GM18861 (cell line): ENCODE data around the gene PDZRN3.

Experiments used
- ATAC-seq: cut with Tn5 transposase; IDR thresholded peaks from one replicate; pipeline ENCODE4 v1.9.1; 2021; ENCODE audit not compliant: unreplicated experiment

Gene PDZRN3

GRCh38 chr3:73623346-73623745, 1.4 kb downstream of the PDZRN3 start:
- no peak for ATAC-seq

DNA sequence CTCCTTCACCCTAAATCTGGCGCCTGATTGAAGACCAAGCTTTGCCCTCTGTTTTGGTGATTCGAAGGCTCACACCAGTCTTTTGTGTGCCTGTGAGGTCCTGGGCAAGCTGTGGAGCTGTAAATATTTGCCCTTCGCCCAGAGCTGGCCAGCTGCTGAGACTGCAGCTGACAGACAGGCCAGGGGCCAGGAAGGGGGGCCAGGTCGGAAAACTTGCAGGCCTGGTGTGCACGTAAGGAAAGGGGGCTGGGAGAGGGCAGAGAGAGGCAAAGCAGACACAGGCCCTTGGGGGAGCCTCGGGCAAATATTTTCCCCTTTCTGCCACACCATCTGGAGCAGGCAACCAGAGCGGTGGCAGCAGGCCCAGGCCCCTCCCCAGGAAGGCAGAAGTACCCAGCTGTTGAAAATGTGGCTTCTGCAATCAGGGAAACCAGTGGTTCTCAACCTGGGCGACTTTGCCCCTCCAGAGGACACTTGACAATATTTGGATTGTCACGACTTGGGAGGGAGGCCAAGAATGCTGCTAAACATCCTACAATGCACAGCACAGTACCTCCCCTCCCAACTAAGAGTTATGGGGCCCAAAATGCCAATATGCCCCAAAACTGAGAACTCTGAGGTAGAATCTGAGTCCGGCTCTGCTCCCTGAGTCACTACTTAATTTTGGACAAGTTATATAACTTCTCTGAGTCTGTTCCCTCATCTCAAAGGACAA, 2.5 kb downstream of the PDZRN3 start:
- ATAC-seq = no peak

GRCh38 chr3:73621388-73621787, 3.4 kb downstream of the PDZRN3 start:
- no peak for ATAC-seq

DNA sequence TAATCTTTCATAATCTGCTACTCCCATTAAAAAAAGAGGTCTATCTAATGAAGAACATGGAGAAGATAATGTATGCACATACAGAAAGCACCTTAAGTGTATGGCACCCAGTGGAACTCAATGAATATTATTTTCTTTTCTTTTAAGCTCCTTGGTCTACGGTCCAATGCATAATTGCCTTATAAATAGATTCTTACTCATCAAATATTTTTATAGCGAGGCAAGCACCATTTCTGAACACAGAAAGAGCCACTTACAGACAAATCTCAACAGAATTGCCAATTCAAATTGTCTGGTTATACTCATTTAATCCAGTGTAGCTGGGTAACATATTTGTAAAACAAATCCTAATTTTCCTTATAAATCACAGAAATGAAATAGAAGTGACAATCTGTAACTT, 6.3 kb downstream of the PDZRN3 start:
- no peak for ATAC-seq

DNA sequence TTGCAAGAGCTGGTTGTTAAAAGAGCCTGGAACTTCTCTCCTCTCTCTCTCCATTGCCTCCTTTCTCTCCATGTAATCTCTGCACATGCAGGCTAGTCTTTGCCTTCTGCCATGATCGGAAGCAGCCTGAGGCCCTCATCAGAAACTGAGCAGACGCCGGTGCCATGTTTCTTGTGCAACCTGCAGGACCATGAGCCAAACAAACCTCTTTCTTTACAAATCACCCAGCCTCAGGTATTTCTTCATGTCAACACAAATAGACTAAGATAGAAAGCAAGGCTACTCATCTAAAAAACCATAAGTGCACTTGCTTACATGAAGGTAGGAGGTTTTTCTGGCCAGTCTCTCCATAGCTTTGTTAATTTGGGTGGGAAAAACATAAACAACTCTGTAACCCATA, 8.7 kb downstream of the PDZRN3 start:
- no peak for ATAC-seq

DNA sequence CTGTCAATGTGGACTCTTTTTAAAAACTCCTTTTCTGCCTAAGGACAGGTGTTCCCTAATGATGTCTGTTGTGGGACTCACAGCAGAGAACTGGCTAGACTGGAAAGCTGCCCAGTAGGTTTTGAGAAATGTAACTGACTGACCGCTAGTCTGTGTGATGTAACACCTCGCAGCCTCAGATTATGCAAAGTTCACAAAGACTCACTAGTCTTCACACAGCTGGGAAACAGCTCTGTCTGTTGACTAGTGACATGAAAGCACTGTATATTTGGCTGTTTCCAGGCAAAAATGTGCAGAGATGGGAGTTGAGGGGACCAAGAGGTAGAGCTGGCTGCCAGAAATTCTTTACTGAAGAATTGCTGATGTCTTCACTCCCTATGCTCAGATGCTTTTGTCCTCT, 10.3 kb downstream of the PDZRN3 start:
- no peak for ATAC-seq

DNA sequence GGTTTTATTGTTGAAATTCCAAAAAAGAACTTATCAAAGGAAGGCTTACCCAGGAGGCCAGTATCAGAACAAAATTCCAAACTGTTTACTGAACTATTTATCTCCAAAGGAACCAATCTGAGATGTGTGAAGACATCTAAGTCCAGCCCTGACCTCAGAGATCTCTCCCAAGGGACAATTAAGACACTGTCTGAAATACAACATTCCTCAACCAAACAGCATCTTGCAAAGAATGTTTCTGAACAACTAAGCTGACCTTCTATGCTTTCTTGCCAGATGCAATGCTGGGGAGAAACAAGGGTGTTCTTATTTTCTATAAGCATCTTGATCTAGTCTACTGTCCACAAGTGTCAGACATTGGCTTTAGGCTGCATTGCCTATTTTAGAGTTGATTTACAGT, 13.6 kb downstream of the PDZRN3 start:
- no peak for ATAC-seq

DNA sequence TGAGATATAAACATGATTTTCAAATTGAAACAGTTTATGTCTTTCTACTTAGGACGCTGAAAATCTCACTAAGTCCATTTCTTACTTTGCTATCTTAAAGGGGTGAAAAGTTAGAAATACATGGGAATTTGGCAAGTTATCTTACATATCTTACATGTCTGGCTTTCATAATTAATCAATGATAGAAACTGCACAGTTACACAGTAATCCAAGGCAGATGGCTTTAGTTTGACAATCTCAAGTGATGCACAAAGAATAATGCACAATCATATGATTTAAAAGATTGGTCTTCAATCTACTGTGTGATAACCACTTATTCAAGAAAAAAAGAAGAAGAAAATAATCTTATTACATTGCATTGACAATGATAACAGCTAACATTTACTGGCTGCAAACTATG, 14.2 kb downstream of the PDZRN3 start:
- ATAC-seq = no peak

DNA sequence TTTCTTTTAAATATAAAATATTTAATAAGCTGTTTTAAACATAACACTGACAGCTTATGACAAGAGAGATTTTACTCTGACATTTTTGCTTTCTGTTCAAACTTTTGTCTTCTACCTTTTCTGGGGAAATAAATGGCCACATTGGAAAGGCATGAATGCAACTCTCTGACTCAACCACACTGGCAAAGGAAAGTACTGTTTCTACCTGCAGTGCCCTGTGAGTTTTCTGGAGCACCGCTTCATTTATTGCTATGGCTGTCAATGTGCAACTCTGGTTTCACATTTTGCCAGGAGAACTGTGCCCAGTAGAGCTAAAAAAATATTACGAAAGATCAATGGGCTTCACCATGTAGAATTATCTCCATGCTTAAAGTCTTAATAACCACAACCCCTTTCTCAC, 15.1 kb downstream of the PDZRN3 start:
- ATAC-seq = no peak

- ATAC-seq = no peak
Observed at GRCh38 chr3:73609315-73609641, 15.5 kb downstream of the PDZRN3 start.

GRCh38 chr3:73608456-73609314, 16.1 kb downstream of the PDZRN3 start:
- no peak for ATAC-seq

DNA sequence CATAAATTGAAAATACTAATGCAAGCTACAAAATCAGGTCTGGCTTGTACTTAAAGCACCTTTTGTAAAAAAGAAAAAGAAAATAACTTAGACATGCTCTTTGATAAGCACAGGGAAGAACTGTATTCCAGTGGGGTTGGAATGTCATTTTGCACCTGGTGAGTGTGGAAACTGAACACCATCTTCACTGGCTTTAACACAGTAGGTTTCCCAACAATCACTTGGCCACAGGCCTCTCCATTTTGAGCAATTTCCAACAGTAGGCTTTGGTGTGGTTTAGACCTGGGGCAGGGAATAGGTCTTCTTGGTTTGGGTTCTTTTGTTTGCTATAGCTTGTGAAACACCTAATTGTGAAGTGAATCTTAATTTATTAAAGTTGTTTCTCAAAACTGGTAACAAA, 18.9 kb downstream of the PDZRN3 start:
- ATAC-seq = no peak

- no peak for ATAC-seq
Observed at GRCh38 chr3:73605412-73605811, 19.3 kb downstream of the PDZRN3 start.

DNA sequence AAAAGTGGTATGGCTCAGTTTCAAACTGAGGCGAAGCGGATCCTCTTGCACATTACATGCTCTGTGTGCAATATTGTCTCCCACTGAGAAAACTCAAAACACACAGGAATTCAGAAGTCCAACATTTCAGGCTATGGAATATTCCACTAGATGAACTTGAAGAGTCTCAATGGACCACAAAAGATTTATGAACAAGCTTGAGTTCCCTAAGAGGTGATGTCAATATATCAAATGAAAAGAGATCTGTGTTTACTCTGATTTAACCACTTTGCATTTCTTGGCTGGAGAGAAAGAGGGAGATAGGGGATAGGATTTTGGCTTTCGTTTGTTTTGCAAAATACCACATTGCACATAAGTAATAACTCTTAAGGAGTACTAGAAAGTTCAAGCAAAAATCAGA, 20.3 kb downstream of the PDZRN3 start:
- no peak for ATAC-seq

- no peak for ATAC-seq
Observed at GRCh38 chr3:73603762-73604171, 21.0 kb downstream of the PDZRN3 start.

GRCh38 chr3:73602170-73602569, 22.6 kb downstream of the PDZRN3 start:
- no peak for ATAC-seq

DNA sequence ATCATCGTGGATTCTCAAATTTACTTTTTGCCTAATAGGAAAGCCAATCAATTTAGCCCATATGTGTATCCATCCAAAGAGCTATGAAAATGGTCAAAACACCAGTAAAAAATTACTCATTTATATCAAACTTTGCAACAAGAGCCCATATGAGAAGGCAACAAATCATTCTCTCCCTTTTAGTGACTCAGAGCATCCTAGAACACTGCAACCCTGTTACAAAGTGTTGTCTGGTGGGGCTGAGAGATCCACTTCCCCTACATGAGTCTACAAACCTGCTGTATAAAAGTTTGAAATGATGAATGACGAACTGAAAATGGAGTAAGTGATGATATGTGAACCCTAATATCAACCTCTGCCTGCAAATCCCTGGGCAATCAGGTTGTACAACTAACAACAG, 23.3 kb downstream of the PDZRN3 start:
- ATAC-seq = no peak

- ATAC-seq = no peak
Observed at GRCh38 chr3:73601011-73601410, 23.7 kb downstream of the PDZRN3 start.

- no peak for ATAC-seq
Observed at GRCh38 chr3:73600293-73600938, 24.3 kb downstream of the PDZRN3 start.

- ATAC-seq = no peak
Observed at GRCh38 chr3:73599605-73600004, 25.1 kb downstream of the PDZRN3 start.

DNA sequence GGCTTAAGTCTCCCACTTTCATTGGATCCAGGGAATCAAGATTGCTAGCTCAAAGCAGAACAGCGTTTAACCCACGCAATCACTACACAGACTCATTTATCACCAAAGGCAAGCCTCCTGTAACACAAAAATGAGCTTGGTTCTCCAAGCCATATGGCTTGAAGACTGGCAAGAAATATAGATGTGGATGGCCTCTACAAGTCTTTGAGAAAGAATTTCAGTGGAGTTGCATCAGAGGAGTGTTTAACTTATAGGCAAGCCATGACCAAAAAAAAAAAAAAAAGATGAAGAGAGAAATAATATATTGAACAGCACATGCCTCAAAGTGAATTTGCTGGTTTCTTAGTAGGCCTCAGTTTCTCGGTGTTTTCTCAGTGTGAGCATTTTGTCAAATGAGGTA, 27.3 kb downstream of the PDZRN3 start:
- ATAC-seq = no peak
